ENCODE results near the gene RBM10. TPM values are rescaled to one million over a fixed set of nuclear protein-coding genes. Genes with fewer than 3 reads are reported as not detected.

RBM10 gene
- total and polyA plus RNA-seq, 2 donors (not counting 1 experiment from before 2014, with no cell fraction given): 48.7 to 51.6 TPM

- Histone ChIP-seq H3K4me2 (replicated peaks; ENCODE audit: low read depth, low read length, poor library complexity, severe bottlenecking) (no peak overlapping the region), H3K79me2 (ENCODE audit: control insufficient read depth, insufficient read depth, low read length) (peaks cover 67% of the 10 kb centered on the region), H3K4me1 (ENCODE audit: control insufficient read depth in 2 of 2, insufficient read depth in 2 of 2, low read length in 2 of 2) (peaks cover 34 to 37% of the 10 kb centered on the region in 2 donors), H3K36me3 (replicated peaks in 1 of 2; ENCODE audit: control extremely low read depth in 1 of 2, control insufficient read depth in 1 of 2, extremely low read depth in 1 of 2, insufficient read depth in 2 of 2, low read length in 1 of 2) (peaks cover 0 to 60% of the 10 kb centered on the region in 2 experiments), H4K20me1 (ENCODE audit: control insufficient read depth, insufficient read depth, low read length, poor library complexity, severe bottlenecking) (peaks cover 58% of the 10 kb centered on the region), H3K27ac (ENCODE audit: low read length in 2 of 2) (no peak overlapping the region), H2AFZ (ENCODE audit: insufficient read depth, low read depth, low read length, poor library complexity, severe bottlenecking) (no peak overlapping the region), H3K9me3 (ENCODE audit: control extremely low read depth in 1 of 3, control insufficient read depth in 2 of 3, insufficient read depth in 1 of 3, low read length in 2 of 3) (no peaks in the 10 kb centered on the region), H3K27me3 (replicated peaks in 1 of 4; ENCODE audit: control extremely low read depth in 1 of 4, control insufficient read depth in 3 of 4, insufficient read depth in 4 of 4, low read length in 3 of 4) (no peaks in the 10 kb centered on the region), H3K4me3 (ENCODE audit: control extremely low read depth in 1 of 5, extremely low read depth in 1 of 5, insufficient read depth in 1 of 5, low read depth in 2 of 5, low read length in 4 of 5) (no peak overlapping the region), H3K9ac (ENCODE audit: low read length) (no peak overlapping the region)
- Mint-ChIP-seq H3K4me3 (no peak overlapping the region), H3K27me3 (no peaks in the 10 kb centered on the region), H3K27ac (no peak overlapping the region), H3K4me1 (peaks cover 38% of the 10 kb centered on the region), H3K9me3 (ENCODE audit: insufficient read depth) (no peaks in the 10 kb centered on the region)
- TF ChIP-seq, protein P1, sequence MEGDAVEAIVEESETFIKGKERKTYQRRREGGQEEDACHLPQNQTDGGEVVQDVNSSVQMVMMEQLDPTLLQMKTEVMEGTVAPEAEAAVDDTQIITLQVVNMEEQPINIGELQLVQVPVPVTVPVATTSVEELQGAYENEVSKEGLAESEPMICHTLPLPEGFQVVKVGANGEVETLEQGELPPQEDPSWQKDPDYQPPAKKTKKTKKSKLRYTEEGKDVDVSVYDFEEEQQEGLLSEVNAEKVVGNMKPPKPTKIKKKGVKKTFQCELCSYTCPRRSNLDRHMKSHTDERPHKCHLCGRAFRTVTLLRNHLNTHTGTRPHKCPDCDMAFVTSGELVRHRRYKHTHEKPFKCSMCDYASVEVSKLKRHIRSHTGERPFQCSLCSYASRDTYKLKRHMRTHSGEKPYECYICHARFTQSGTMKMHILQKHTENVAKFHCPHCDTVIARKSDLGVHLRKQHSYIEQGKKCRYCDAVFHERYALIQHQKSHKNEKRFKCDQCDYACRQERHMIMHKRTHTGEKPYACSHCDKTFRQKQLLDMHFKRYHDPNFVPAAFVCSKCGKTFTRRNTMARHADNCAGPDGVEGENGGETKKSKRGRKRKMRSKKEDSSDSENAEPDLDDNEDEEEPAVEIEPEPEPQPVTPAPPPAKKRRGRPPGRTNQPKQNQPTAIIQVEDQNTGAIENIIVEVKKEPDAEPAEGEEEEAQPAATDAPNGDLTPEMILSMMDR (IDR thresholded peaks at IDR 0.05): no peak
- TF ChIP-seq EZH2 (IDR thresholded peaks at IDR 0.05; ENCODE audit: borderline replicate concordance, insufficient read depth, low read depth, low read length, poor library complexity, severe bottlenecking): no peak
- intact Hi-C loops (cut with micrococcal nuclease): no loop called here
- 100% methylated on average over 1 of the region's 15 CpGs for WGBS (ENCODE audit: insufficient coverage)
- ATAC-seq (ENCODE audit: low read depth): no peak
- ChIA-PET CTCF (no interaction called here), POLR2A (no interaction called here)
- no peak for DNase-seq
Observed at GRCh38 chrX:47198687-47199080, 53.7 kb downstream of the RBM10 start.

DNA sequence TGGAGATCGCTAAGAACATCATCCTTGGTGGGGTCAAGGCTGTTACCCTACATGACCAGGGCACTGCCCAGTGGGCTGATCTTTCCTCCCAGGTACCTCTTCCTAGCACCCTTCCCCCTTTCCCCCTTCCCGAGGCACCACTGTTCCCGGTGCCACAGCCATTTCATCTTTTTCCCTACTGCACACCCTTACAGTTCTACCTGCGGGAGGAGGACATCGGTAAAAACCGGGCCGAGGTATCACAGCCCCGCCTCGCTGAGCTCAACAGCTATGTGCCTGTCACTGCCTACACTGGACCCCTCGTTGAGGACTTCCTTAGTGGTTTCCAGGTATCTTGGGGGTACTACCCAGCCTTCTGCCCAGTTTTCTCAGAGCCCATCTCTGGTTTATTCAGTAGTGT lies 54.3 kb downstream of the RBM10 start:
- no peak for DNase-seq
- WGBS (ENCODE audit: insufficient coverage): 100% methylated on average over 1 of the region's 10 CpGs
- Histone ChIP-seq H3K4me3 (ENCODE audit: control extremely low read depth in 1 of 5, extremely low read depth in 1 of 5, insufficient read depth in 1 of 5, low read depth in 2 of 5, low read length in 4 of 5) (no peak overlapping the region), H3K9ac (ENCODE audit: low read length) (no peak overlapping the region), H3K36me3 (replicated peaks in 1 of 2; ENCODE audit: control extremely low read depth in 1 of 2, control insufficient read depth in 1 of 2, extremely low read depth in 1 of 2, insufficient read depth in 2 of 2, low read length in 1 of 2) (peaks cover 0 to 62% of the 10 kb centered on the region in 2 experiments), H3K27ac (ENCODE audit: low read length in 2 of 2) (no peak overlapping the region), H3K27me3 (replicated peaks in 1 of 4; ENCODE audit: control extremely low read depth in 1 of 4, control insufficient read depth in 3 of 4, insufficient read depth in 4 of 4, low read length in 3 of 4) (no peaks in the 10 kb centered on the region), H3K4me1 (ENCODE audit: control insufficient read depth in 2 of 2, insufficient read depth in 2 of 2, low read length in 2 of 2) (peaks cover 33 to 35% of the 10 kb centered on the region in 2 donors), H3K4me2 (replicated peaks; ENCODE audit: low read depth, low read length, poor library complexity, severe bottlenecking) (no peak overlapping the region), H4K20me1 (ENCODE audit: control insufficient read depth, insufficient read depth, low read length, poor library complexity, severe bottlenecking) (peaks cover 58% of the 10 kb centered on the region), H2AFZ (ENCODE audit: insufficient read depth, low read depth, low read length, poor library complexity, severe bottlenecking) (no peak overlapping the region), H3K9me3 (ENCODE audit: control extremely low read depth in 1 of 3, control insufficient read depth in 2 of 3, insufficient read depth in 1 of 3, low read length in 2 of 3) (no peaks in the 10 kb centered on the region), H3K79me2 (ENCODE audit: control insufficient read depth, insufficient read depth, low read length) (peaks cover 61% of the 10 kb centered on the region)
- Mint-ChIP-seq H3K9me3 (ENCODE audit: insufficient read depth) (no peaks in the 10 kb centered on the region), H3K4me1 (peaks cover 36% of the 10 kb centered on the region), H3K4me3 (no peak overlapping the region), H3K27me3 (no peaks in the 10 kb centered on the region), H3K27ac (no peak overlapping the region)
- no peak for ATAC-seq (ENCODE audit: low read depth)
- ChIA-PET CTCF (no interaction called here), POLR2A (no interaction called here)
- TF ChIP-seq, protein P1 (IDR thresholded peaks at IDR 0.05): no peak
- TF ChIP-seq EZH2 (IDR thresholded peaks at IDR 0.05; ENCODE audit: borderline replicate concordance, insufficient read depth, low read depth, low read length, poor library complexity, severe bottlenecking): no peak
- intact Hi-C loops (cut with micrococcal nuclease): no loop called here
